NK-92 (cell line): ENCODE data around the gene TSEN54.

Source experiments
- DNase-seq: peaks from one replicate; lab custom pipeline; 2025; ENCODE audit not compliant: unreplicated experiment; lab: John Stamatoyannopoulos, UW

Gene TSEN54

GRCh38 chr17:75503976-75504346 lies 12.4 kb upstream of the TSEN54 start:
- DNase-seq, result no peak

GRCh38 chr17:75504347-75505151 lies 11.8 kb upstream of the TSEN54 start:
- DNase-seq, result no peak

GRCh38 chr17:75505152-75505409 lies 11.2 kb upstream of the TSEN54 start:
- DNase-seq, result no peak

GRCh38 chr17:75505640-75506039 lies 10.7 kb upstream of the TSEN54 start:
- no peak for DNase-seq

- DNase-seq, result no peak
Measured at GRCh38 chr17:75506134-75506533, 10.2 kb upstream of the TSEN54 start.

- DNase-seq, result no peak
Measured at GRCh38 chr17:75506888-75507287, 9.4 kb upstream of the TSEN54 start.

- no peak for DNase-seq
Measured at GRCh38 chr17:75507733-75508719, 8.3 kb upstream of the TSEN54 start.

GRCh38 chr17:75508931-75509361 lies 7.4 kb upstream of the TSEN54 start:
- DNase-seq, result no peak

GRCh38 chr17:75509528-75510258 lies 6.6 kb upstream of the TSEN54 start:
- DNase-seq, result no peak

- DNase-seq, result no peak
Measured at GRCh38 chr17:75511270-75511609, 5.1 kb upstream of the TSEN54 start.

GRCh38 chr17:75511610-75512575 lies 4.4 kb upstream of the TSEN54 start:
- no peak for DNase-seq

- no peak for DNase-seq
Measured at GRCh38 chr17:75512926-75513640, 3.2 kb upstream of the TSEN54 start.

- DNase-seq, result no peak
Measured at GRCh38 chr17:75513641-75514000, 2.7 kb upstream of the TSEN54 start.

GRCh38 chr17:75514299-75514918 lies 1.9 kb upstream of the TSEN54 start:
- DNase-seq, result no peak

- no peak for DNase-seq
Measured at GRCh38 chr17:75514919-75515495, 1.3 kb upstream of the TSEN54 start.

- no peak for DNase-seq
Measured at GRCh38 chr17:75515496-75516254, 653 bp upstream of the TSEN54 start, which contains the start of gene CASKIN2. Gene CASKIN2, minus strand, starts transcription at chr17:75515537. Its CDS starts 1,733 bp downstream, at chr17:75513804.

- DNase-seq, result no peak
Measured at GRCh38 chr17:75516619-75517296, 430 bp downstream of the TSEN54 start.
